ENCODE measurements around the gene CDH12. TPM values are rescaled to one million over a fixed set of nuclear protein-coding genes. Genes with fewer than 3 reads are reported as not detected.

CDH12 gene
- total RNA-seq, 1 experiment from 2014 or later: not detected

GRCh38 chr5:22411554-22412349, 441.4 kb downstream of the CDH12 start:
- BruUV-seq (replicated peaks): no TSS peak
- Histone ChIP-seq H2AFZ (ENCODE audit: low read depth, low read length, poor library complexity, severe bottlenecking) (no peak overlapping the region), H3K4me1 (ENCODE audit: control insufficient read depth in 1 of 2, insufficient read depth in 2 of 2, low read length in 2 of 2) (no peaks in the 10 kb centered on the region), H3K4me3 (replicated peaks in 1 of 2; ENCODE audit: low read depth in 1 of 2, low read length in 2 of 2) (no peak overlapping the region), H3K9me3 (ENCODE audit: control insufficient read depth in 1 of 2, insufficient read depth in 1 of 2, low read depth in 1 of 2, low read length in 2 of 2) (peaks cover 7 to 21% of the 10 kb centered on the region in 2 experiments; a peak in 2 of 4 replicates), H3K79me2 (ENCODE audit: insufficient read depth, low read length) (no peaks in the 10 kb centered on the region), H3K9ac (ENCODE audit: low read length) (no peak overlapping the region), H4K20me1 (ENCODE audit: insufficient read depth) (no peaks in the 10 kb centered on the region), H3K4me2 (ENCODE audit: low read length) (no peak overlapping the region), H3K36me3 (ENCODE audit: control insufficient read depth in 1 of 2, insufficient read depth in 2 of 2, low read length in 2 of 2) (no peaks in the 10 kb centered on the region; a peak in 1 of 4 replicates), H3K27ac (ENCODE audit: low read depth, low read length) (no peak overlapping the region), H3K27me3 (ENCODE audit: insufficient read depth, low read length) (no peaks in the 10 kb centered on the region), H3K9me2 (ENCODE audit: insufficient read depth) (no peaks in the 10 kb centered on the region)
- intact Hi-C loops (cut with micrococcal nuclease): no loop called here
- DNase-seq (ENCODE audit: low read depth, low spot score): no peak
- ATAC-seq: no peak
- RAD21 ChIA-PET (ENCODE audit: low non-redundant PET in 1 of 2, low total read pairs in 2 of 2, uncharacterized antibody in 2 of 2, unreplicated experiment in 2 of 2): no interaction called here
- POLR2A ChIA-PET: no interaction called here
- CTCF ChIA-PET: no interaction called here
- TF ChIP-seq CEBPB (IDR thresholded peaks at IDR 0.05; ENCODE audit: low read depth): no peak
- no peak for TF ChIP-seq CBX3 (IDR thresholded peaks at IDR 0.05; ENCODE audit: low read depth)
- no peak for TF ChIP-seq ZFX (IDR thresholded peaks at IDR 0.05)

DNA sequence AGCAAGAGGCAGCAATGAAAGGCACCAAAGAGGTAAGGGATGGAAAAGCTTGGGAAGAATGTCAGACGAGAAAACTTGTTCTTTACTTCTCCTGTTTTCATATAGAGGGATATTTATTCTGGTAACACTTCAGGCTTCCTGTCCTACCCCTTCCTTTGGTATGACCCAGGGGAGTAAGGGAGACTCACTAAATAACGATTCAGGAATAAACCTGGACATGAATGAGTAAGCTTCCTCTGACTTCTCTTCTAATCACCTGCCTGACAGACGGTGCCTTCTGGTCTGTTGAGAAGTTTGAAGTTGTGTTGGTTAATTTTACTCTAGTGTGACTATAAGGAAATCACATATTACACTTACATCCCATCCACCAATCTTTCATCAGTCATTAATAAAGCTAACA, 461.2 kb downstream of the CDH12 start:
- TF ChIP-seq ZFX (IDR thresholded peaks at IDR 0.05): no peak
- no peaks in the 10 kb centered on the region for H3K27me3 ChIP-seq (ENCODE audit: insufficient read depth, low read length)
- ChIA-PET CTCF (no interaction called here), POLR2A (no interaction called here), RAD21 (ENCODE audit: low non-redundant PET in 1 of 2, low total read pairs in 2 of 2, uncharacterized antibody in 2 of 2, unreplicated experiment in 2 of 2) (no interaction called here)
- DNase-seq (ENCODE audit: low read depth, low spot score) (no peak), ATAC-seq (no peak)
- H3K79me2 ChIP-seq (ENCODE audit: insufficient read depth, low read length): no peaks in the 10 kb centered on the region
- peaks cover 5 to 20% of the 10 kb centered on the region in 2 experiments; a peak in 2 of 4 replicates for H3K9me3 ChIP-seq (ENCODE audit: control insufficient read depth in 1 of 2, insufficient read depth in 1 of 2, low read depth in 1 of 2, low read length in 2 of 2)
- H3K4me2 ChIP-seq (ENCODE audit: low read length): no peak overlapping the region
- H3K9me2 ChIP-seq (ENCODE audit: insufficient read depth): no peaks in the 10 kb centered on the region
- BruUV-seq (replicated peaks): no TSS peak
- H3K36me3 ChIP-seq (ENCODE audit: control insufficient read depth in 1 of 2, insufficient read depth in 2 of 2, low read length in 2 of 2): no peaks in the 10 kb centered on the region
- no peak overlapping the region for H3K27ac ChIP-seq (ENCODE audit: low read depth, low read length)
- H3K4me1 ChIP-seq (ENCODE audit: control insufficient read depth in 1 of 2, insufficient read depth in 2 of 2, low read length in 2 of 2): no peaks in the 10 kb centered on the region
- no peak overlapping the region for H3K4me3 ChIP-seq (replicated peaks in 1 of 2; ENCODE audit: low read depth in 1 of 2, low read length in 2 of 2)
- intact Hi-C loops (cut with micrococcal nuclease): no loop called here
- no peaks in the 10 kb centered on the region for H4K20me1 ChIP-seq (ENCODE audit: insufficient read depth)
- no peak overlapping the region for H2AFZ ChIP-seq (ENCODE audit: low read depth, low read length, poor library complexity, severe bottlenecking)
- no peak overlapping the region for H3K9ac ChIP-seq (ENCODE audit: low read length)
